HL-60/S4 treated with phorbol 12-myristate 13-acetate at 8.2 ng/mL for 4 days and 3 days (cell line): Measurements from ENCODE around the gene NR1D1.

Experiments
- in situ Hi-C: fragments of 300-500 bp; cut with MboI; formaldehyde crosslinking; loops from 2 replicates; pipeline ENCODE4 v1.15.0; 2022; ENCODE audit warnings: low sequenced_read_pairs

NR1D1 gene

GRCh38 chr17:40111221-40112128, 11.1 kb upstream of the NR1D1 start:
- in situ Hi-C loops, result no loop called here

GRCh38 chr17:40110026-40110845, 9.8 kb upstream of the NR1D1 start:
- in situ Hi-C loops, result no loop called here

DNA sequence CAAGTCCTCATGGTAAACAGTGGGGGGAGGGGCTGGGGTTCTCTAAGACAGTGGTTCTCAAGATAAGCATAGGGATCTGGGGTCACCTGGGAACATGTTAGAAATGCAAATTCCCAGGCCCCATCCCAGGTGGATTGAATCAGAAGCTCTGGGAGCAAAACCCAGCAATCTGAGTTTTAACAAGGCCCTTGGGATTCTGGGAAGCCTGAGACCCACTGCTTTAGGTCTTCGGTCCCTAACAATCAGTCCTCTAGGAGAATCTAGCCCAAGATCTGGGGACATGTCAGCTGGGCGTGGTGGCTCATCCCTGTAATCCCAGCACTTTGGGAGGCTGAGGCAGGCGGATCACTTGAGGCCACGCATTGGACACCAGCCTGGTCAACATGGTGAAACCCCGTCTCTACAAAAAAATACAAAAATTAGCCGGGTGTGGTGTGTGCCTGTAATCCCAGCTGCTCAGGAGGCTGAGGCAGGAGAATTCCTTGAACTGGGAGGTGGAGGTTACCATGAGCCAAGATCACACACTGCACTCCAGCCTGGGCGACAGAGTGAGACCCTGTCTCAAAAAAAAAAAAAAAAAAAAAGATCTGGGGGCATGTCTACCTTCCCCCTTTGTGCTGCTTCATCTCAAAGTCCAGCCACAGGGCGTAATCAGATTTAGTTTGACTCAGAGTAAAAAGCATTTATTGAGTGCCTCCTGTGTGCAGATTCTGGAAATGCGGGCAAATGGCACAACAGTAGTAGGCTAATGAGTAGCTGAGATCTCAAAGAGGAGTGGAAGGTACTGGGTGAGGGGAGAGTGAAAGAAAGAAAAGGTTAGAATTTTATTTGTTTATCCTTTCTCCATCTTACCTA, 8.8 kb upstream of the NR1D1 start:
- in situ Hi-C loops, result no loop called here

DNA sequence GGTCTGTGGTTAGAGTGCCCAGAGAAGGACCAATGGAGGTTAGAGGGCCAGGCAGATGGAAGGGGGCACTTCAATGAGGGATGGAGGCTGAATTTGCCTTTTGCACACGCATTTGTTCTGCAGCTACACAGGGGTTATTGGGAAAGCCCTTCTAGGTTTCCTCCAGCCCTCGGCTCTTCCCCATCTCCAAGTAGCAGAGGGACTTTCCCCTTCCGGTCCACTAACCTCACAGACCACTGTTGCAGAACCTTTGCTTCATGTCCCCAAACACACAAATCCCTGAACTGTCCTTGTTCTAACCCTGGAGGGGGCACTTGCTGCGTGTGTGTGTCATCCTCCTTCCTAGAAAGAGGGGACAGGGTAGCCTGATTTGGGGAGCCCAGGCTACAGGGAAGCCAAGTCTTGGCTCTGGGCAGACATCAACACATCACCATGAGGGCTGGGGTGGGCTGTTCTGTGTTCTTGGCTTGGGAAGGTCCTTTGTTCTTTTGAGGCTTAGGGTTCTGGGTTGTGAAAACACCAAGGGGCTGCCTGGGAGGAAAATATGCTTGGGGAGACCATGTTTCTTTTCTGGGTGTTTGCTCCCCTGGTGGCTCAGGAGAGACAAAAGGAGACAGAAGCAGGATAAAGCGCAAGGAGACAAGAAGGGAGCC, 7.3 kb upstream of the NR1D1 start:
- in situ Hi-C loops, result no loop called here

DNA sequence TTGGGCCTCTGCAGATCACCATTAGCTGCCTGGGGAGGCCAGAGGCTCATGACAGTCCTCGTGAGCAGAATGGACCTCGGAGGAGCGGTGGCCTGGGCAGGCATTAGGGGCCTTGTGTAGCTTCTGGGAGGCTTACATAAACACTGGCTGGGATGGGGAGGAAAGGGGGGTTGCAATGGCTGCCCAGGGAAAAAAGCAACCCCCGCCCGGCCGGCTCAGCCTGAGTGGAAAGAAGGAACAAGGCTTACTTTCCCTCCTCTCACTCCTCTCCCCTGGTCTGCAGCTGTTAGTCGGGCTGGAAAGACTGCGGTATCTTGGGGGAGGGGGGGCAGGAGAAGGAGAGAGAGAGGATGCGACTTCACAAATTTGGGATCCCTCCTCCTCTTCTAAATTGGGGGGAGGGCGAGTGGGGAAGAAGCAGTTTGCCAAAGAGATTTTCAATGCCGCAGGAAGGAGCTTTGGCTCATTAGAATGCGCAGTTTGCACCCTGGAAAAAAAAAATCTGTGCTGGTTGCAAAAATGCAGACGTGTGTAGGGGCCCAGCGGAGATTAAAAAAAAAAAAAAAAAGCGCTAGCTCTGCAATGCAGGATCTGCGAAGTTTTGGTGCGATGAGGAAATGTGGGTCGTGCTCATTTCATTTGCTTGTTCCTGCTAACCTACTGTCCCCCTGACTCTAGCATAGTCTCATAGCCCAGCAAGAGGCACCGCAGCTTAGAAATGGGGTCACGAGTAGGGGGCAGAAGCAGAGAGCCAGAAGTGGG, 6.6 kb upstream of the NR1D1 start:
- in situ Hi-C loops, result no loop called here

DNA sequence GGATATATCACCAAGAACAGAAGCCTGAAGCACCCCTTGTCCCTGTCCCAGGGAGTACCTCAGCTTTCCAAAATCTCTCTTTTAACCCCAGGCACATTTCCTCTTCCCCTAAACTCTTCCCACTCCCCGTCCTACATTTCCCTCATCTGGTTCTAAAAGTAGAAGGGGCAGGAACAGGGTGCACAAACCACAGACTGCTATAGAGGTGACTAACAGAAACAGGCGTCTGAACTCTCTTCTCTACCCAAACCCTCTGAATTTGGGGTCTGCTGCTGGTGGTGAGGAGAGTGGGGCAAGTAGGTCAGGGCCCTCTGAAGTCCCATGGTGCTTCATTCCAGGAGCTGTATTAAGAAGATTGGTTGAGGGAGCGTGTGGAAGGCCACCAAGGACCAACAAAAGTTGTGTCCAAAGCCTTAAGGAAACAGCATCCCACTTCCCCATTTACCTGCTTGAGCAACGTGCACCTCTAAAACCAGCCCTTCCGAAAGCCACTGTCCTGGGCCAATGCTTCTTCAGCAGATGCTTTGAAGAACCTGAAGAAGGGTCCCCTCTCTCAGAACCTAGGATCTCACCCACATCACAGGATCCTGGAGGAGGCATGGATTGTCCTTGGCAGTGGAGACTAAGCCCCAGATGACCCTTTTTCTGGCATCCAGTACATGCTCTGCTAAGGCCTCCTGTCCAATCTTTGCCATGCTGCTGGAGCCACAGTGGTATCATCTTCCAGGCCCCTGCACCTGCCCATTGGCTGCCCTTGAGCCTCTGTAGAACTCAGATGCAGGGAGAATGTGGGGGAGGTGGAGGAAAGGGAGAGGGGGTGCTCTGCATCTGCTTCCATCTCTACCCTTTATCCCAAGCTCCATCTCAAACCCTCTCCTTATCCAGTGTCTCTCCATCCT, 5.7 kb upstream of the NR1D1 start:
- in situ Hi-C loops, result no loop called here

DNA sequence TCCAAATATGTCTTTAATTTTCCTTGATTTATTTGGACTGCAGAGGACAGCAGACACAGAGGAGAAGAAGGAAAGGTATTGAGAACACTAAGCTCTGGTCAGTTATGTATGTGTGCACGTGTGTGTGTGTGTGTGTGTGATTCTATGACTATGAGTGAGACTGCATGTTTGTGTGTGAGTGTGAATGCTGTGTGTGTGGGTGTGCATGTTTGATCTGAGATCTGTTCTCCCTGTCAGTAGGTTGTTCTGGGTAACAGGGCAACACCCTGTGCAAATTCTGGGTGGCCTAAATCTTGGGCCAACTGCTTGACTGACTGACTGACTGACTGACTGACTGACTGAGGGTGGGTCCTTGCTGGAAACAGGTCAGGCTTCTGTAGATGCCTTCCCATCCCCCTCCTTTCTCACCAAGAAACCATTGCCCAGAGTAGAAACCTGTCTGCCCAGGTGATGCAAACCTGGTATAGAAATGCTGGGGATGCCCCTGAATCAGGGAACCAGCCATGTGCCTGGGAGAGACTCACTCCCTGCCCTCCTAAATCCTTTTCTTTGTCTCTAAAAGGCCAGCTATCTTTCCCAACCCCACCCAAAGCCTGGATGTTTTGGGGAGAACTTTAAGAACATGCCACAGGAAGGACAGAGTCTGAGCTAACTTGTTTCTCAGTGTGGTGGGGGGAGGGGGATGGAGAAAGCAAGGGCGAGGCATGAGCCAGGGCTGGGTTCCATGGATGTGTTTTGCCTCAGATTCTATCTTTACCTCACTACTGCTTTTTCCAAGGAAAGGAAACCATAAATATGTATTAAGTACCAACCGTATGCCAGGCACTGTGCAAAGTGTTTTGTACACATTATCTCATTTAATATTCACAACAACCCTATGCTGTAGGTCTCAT, 4.5 kb upstream of the NR1D1 start:
- in situ Hi-C loops, result no loop called here

- in situ Hi-C loops, result no loop called here
Measured at GRCh38 chr17:40103688-40104087, 3.3 kb upstream of the NR1D1 start.

DNA sequence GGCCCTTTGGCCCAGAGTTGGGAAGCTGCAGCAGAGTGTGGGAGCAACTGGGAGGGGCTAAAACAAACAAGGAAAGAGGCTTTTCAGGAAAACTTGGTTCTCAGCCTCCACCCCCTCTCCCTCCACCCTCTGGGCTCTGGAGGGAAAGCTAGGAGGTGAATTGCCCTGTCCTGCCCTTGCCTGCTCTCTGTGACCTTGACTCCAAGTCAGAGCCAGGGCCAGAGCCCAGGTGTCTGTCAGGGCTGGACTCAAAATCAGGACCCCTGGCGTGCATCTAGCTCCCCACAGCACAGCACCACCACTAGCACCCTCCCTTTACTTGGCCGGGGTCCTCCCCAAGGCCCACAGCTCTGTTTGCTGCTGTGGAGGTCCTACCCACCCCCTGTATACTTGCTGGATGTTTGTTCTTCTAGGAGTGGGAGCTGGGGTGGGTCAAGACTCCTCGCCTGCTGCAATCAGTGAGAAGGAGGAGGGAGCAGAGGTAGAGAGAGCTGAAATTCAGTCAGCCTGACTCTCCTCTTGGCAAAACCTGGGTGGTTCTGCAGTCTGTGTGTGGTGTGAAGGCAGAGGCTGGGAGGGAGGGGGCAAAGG, 2.8 kb upstream of the NR1D1 start:
- in situ Hi-C loops, result no loop called here

- in situ Hi-C loops, result no loop called here
Measured at GRCh38 chr17:40101367-40102210, 1.2 kb upstream of the NR1D1 start.

- in situ Hi-C loops, result no loop called here
Measured at GRCh38 chr17:40100669-40101366, 429 bp upstream of the NR1D1 start.

GRCh38 chr17:40099619-40100418, 570 bp downstream of the NR1D1 start:
- in situ Hi-C loops, result no loop called here

GRCh38 chr17:40098846-40099618, 1.4 kb downstream of the NR1D1 start:
- in situ Hi-C loops, result no loop called here
